Colonic mucosa (tissue), 4 donors: ENCODE results near the gene OR52B6. TPM values are rescaled to one million over a fixed set of nuclear protein-coding genes. Genes with fewer than 3 reads are reported as not detected.

Experiments
- DNase-seq: peaks from one replicate; pipeline ENCODE4 v3.0.0-alpha.2; 2020
- H3K27ac ChIP-seq: fragments of 200-600 bp; one replicate; pipeline ENCODE4 v1.8.0; 2021
- H3K27me3 ChIP-seq: fragments of 200-600 bp; one replicate; pipeline ENCODE4 v1.8.0; 2021
- H3K36me3 ChIP-seq: fragments of 200-600 bp; one replicate; pipeline ENCODE4 v1.8.0; 2021
- H3K4me1 ChIP-seq: fragments of 200-600 bp; one replicate; pipeline ENCODE4 v1.8.0; 2021; ENCODE audit warnings: mild to moderate bottlenecking
- H3K4me3 ChIP-seq: fragments of 200-600 bp; one replicate; pipeline ENCODE4 v1.8.0; 2021
- H3K9ac ChIP-seq, 2 donors: one replicate each; pipeline ENCODE4 v1.7.0; 2013; ENCODE audit warnings: control low read depth in 2 of 2, low read depth in 2 of 2, low read length in 2 of 2
- H3K9me3 ChIP-seq: fragments of 200-600 bp; one replicate; pipeline ENCODE4 v1.8.0; 2021
- intact Hi-C: fragments of 100-400 bp; cut with DNase I; formaldehyde crosslinking; loops from one replicate; pipeline ENCODE4 v1.14.1; 2022
- total RNA-seq, 2 donors: library from RNA; stranded (reverse); fragmentation: NEBNext Ultra II Directional in 1 of 2; extraction: Animal tissue kit (Norgen Biotek cat#: 25700) in 1 of 2; gene quantifications; one replicate each; pipeline ENCODE4 v1.2.1, GENCODE V29; 2021
- TF ChIP-seq, protein P1 (sequence below): fragments of 200-600 bp; IDR thresholded peaks from one replicate; pipeline ENCODE4 v1.8.0; 2022; ENCODE audit warnings: antibody characterized with exemption, mild to moderate bottlenecking
- donor health status: healthy.
- donor health status: DM: no; HTN: no; CAD: no.
- donor health status: DM: no; HTN: no; CAD: no.

OR52B6 gene
- total RNA-seq, 2 donors from 2014 or later: not detected

DNA sequence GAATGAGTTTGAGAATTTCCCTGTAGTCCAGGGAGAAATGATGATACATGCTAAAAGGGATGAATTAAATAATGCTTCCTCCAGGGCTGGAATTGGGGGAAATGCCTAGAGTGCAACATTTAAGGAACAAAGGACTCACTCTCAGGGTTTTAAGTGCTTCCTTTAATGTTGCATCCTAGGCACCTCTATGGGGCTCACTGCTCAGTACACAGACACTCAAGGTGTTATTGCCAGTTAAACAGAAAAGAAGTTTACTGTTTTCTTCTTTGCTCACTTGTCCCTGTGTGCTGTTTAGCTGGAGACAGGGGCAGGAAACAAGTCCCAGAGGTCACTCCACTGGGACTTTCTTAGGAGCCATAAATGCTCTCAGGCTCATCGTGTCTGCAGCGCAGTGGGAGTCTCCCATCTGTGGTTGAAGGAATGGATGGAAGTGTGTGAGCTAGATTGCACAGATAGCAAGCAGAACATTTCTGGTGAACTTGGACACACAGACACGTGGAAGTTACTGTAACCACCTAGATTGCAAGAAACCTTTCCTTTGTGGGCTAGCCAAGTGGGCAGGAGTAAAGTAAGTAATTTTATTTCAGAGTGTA, 24.0 kb upstream of the OR52B6 start:
- Histone ChIP-seq H3K4me3 (no peak overlapping the region), H3K36me3 (no peaks in the 10 kb centered on the region), H3K9ac (no peak overlapping the region), H3K27ac (no peak overlapping the region), H3K27me3 (no peaks in the 10 kb centered on the region), H3K9me3 (no peaks in the 10 kb centered on the region), H3K4me1 (no peaks in the 10 kb centered on the region)
- no peak for DNase-seq
- intact Hi-C loops: no loop called here
- TF ChIP-seq, protein P1, sequence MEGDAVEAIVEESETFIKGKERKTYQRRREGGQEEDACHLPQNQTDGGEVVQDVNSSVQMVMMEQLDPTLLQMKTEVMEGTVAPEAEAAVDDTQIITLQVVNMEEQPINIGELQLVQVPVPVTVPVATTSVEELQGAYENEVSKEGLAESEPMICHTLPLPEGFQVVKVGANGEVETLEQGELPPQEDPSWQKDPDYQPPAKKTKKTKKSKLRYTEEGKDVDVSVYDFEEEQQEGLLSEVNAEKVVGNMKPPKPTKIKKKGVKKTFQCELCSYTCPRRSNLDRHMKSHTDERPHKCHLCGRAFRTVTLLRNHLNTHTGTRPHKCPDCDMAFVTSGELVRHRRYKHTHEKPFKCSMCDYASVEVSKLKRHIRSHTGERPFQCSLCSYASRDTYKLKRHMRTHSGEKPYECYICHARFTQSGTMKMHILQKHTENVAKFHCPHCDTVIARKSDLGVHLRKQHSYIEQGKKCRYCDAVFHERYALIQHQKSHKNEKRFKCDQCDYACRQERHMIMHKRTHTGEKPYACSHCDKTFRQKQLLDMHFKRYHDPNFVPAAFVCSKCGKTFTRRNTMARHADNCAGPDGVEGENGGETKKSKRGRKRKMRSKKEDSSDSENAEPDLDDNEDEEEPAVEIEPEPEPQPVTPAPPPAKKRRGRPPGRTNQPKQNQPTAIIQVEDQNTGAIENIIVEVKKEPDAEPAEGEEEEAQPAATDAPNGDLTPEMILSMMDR: no peak

GRCh38 chr11:5557751-5558150, 22.9 kb upstream of the OR52B6 start:
- Histone ChIP-seq H3K27me3 (no peaks in the 10 kb centered on the region), H3K36me3 (no peaks in the 10 kb centered on the region), H3K9me3 (no peaks in the 10 kb centered on the region), H3K27ac (no peak overlapping the region), H3K4me3 (no peak overlapping the region), H3K9ac (no peak overlapping the region), H3K4me1 (no peaks in the 10 kb centered on the region)
- DNase-seq: no peak
- intact Hi-C loops: no loop called here
- TF ChIP-seq, protein P1: no peak

GRCh38 chr11:5564259-5565019, 16.2 kb upstream of the OR52B6 start:
- H3K36me3 ChIP-seq: no peaks in the 10 kb centered on the region
- H3K9ac ChIP-seq: no peak overlapping the region
- no peak overlapping the region for H3K4me3 ChIP-seq
- no peak for DNase-seq
- H3K27ac ChIP-seq: no peak overlapping the region
- TF ChIP-seq, protein P1: no peak
- H3K27me3 ChIP-seq: no peaks in the 10 kb centered on the region
- no peaks in the 10 kb centered on the region for H3K4me1 ChIP-seq
- intact Hi-C loops: no loop called here
- no peaks in the 10 kb centered on the region for H3K9me3 ChIP-seq

- TF ChIP-seq, protein P1: no peak
- no peak for DNase-seq
- Histone ChIP-seq H3K4me3 (no peak overlapping the region), H3K4me1 (no peaks in the 10 kb centered on the region), H3K9me3 (no peaks in the 10 kb centered on the region), H3K27ac (no peak overlapping the region), H3K36me3 (no peaks in the 10 kb centered on the region), H3K27me3 (no peaks in the 10 kb centered on the region), H3K9ac (no peak overlapping the region)
- intact Hi-C loops: no loop called here
These were observed 6.0 kb upstream of the OR52B6 start for GRCh38 chr11:5574654-5575053.

DNA sequence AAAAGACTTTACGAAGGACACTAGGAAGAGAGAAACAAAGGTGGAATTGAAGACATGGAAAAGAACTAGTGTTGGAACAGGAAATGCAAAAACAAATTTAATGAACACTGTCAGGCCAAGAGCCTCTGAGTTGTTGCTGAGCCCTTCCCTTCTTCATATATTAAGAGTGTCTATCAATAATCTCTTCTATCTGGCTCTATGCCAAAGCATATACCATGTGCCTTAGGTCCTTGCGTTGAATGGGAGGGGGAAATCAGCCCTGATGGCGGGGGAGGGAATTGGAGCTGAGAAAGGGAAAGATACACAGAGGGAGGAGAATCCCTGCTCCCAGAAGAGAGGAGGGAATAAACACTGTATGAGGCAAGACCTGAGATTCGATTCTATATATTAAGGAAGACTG, 5.5 kb upstream of the OR52B6 start:
- DNase-seq: no peak
- Histone ChIP-seq H3K27me3 (no peaks in the 10 kb centered on the region), H3K9ac (no peak overlapping the region), H3K4me1 (no peaks in the 10 kb centered on the region), H3K4me3 (no peak overlapping the region), H3K36me3 (no peaks in the 10 kb centered on the region), H3K9me3 (no peaks in the 10 kb centered on the region), H3K27ac (no peak overlapping the region)
- intact Hi-C loops: no loop called here
- TF ChIP-seq, protein P1: no peak
